Amniotic epithelial cell (primary cell): Measurements from ENCODE around the gene OLIG2.

ENCODE experiments used
- DNase-seq: peaks from one replicate; pipeline ENCODE4 v3.0.0-alpha.2; 2010; ENCODE audit warnings: low read depth

The OLIG2 gene

DNA sequence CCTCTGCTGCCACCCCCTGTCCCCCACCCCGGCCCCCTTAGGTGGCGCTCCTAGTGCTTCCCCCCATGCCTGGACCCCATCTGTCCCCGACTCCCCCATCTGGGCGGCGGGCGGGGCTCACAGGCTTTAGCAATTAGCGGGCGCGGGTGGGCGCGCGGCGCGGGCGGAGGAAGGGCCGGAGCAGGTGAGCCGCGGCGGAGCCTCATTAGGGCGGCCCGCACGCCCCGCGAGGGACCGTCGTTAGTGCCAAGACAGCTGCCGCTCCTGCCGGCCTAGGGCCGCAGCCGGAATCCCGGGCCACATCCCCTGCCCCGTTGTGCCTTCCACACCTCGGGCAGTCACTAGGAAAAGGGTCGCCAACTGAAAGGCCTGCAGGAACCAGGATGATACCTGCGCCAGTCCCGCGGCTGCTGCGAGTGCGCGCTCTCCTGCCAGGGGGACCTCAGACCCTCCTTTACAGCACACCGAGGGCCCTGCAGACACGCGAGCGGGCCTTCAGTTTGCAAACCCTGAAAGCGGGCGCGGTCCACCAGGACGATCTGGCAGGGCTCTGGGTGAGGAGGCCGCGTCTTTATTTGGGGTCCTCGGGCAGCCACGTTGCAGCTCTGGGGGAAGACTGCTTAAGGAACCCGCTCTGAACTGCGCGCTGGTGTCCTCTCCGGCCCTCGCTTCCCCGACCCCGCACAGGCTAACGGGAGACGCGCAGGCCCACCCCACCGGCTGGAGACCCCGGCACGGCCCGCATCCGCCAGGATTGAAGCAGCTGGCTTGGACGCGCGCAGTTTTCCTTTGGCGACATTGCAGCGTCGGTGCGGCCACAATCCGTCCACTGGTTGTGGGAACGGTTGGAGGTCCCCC is 7.6 kb downstream of the OLIG2 start:
- DNase-seq, result no peak

- DNase-seq, result no peak
Observed at GRCh38 chr21:33033961-33034413, 8.3 kb downstream of the OLIG2 start.

DNA sequence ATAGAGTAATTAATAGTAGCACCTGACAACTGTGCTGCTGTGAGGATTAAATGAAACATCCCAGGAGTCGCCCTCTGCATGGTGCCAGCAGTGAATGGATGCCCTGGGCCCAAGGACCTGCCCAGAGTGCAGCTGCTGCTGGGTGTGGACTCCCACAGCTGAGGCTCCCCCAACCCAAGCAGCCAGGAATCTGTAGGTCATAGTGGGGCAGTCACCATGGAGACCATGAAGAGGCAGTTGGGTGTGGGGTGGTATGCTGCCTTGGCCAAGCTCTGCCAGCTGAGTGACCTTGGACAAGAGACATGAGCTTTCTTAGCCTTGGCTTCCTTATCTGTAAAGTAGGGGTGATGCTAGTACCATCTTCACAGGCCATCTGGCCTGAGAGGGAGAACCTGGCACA is 9.4 kb downstream of the OLIG2 start:
- DNase-seq, result no peak

DNA sequence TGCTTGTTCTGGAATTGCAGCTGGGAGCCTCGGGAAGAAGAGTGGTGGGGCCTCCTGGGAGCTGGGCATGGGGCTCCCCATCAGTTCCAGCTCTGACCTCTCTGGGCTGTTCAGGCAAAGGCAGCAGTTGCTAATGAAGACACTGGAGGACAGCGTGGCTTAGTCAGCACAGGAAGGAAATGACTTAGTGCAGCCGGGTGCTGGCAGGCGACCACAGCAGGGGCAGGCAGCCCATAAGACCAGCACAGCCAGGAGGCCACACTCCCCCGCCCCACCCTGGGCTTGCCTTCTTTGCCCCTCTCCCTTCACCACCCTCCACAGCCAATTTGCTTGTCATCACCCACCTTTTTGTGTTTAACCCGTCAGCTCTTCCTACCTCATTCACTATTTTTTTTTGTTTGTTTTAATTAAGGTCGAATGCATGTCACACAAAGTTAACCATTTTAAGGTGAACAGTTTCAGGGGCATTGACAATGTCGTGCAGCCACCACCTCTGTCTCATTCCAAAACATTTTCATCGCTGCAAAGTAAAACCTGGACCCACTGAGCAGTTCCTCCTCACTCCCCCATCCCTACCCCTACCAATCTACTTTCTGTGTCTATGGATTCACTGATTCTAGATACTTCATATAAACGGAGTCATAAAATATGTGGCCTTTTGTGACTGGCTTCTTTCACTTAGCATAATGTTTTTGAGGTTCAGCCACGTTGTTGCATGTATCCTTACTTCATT is 10.9 kb downstream of the OLIG2 start:
- DNase-seq, result peak; percentile 9

- DNase-seq, result no peak
Observed at GRCh38 chr21:33037501-33037900, 11.8 kb downstream of the OLIG2 start.

DNA sequence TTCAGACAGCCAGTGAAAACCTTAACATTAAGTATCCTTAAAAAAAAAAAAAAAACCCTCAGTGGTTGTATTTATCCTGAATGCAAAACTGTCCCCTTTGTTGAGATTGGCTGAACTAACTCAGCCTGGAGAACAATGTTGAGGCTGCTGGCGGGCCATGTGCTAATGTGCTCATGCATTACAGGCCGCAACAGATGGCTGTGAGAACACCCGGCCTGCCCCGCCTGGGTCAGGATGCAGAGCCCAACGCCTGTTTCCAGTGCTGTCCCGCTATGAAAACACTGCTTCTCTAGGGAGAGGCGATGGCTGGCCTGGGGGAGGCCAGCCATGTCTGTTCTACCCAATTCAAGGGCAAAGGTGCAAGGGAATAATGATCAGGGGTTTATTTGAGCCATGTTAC is 13.8 kb downstream of the OLIG2 start:
- no peak for DNase-seq

- DNase-seq, result no peak
Observed at GRCh38 chr21:33040215-33040614, 14.5 kb downstream of the OLIG2 start.

DNA sequence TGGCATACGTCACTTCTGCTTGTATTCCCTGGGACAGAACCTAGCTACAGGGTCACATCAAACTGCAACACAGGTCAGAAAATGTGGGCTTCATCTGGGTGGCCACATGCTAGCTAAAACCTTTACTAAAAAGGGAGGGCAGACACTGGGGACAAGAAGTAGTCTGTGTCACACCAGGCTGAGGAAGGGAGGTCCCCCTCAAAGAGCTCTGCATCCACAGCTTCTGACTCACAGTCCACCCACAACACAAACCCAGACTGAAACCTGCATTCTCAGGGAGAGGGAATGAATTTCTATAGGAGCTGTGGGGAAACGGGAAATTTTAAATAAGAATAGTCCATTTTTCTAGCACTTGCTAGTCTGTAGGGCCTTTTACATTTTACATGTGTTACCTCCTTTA is 16.2 kb downstream of the OLIG2 start:
- DNase-seq, result no peak

GRCh38 chr21:33042812-33043211 is 17.1 kb downstream of the OLIG2 start:
- peak; percentile 89 for DNase-seq

DNA sequence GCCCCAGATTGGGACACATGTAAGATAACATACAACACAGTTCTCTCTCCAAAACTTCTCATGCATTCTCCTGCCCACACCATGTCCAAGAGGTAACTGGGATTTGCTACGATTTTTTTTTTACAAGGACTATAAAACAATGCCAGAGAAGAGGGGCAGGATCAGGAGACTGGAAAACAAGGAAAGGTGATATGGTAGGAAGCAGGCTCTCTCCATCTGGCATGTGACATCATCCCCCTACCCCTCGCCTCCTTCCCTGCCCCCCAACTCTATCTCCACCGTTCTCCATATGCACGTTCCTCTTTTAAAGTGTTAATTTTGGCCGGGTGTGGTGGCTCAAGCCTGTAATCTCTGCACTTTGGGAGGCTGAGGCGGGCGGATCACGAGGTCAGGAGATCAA is 20.7 kb downstream of the OLIG2 start:
- DNase-seq, result no peak

DNA sequence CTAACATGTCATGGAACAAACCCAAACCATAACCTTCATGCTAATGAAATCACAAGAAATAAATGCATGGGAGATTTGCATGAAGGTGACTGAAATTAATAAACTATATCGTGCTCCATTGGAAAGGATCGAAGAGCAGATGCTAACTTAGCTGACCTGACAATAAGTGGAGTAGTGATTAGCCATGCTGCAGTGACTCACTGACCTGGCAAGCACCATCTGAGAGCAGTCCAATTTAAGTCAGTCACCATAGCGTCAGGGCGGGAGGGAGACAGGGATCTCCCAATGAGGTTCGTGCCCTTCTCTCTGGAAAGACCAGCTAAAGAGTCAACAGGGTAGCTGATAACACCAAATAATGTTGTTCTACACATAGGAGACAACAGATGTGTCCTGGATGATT is 21.5 kb downstream of the OLIG2 start:
- DNase-seq, result peak; percentile 12

GRCh38 chr21:33051925-33052324 is 26.2 kb downstream of the OLIG2 start:
- no peak for DNase-seq

GRCh38 chr21:33053951-33054350 is 28.2 kb downstream of the OLIG2 start:
- no peak for DNase-seq

GRCh38 chr21:33055991-33056390 is 30.3 kb downstream of the OLIG2 start:
- no peak for DNase-seq

DNA sequence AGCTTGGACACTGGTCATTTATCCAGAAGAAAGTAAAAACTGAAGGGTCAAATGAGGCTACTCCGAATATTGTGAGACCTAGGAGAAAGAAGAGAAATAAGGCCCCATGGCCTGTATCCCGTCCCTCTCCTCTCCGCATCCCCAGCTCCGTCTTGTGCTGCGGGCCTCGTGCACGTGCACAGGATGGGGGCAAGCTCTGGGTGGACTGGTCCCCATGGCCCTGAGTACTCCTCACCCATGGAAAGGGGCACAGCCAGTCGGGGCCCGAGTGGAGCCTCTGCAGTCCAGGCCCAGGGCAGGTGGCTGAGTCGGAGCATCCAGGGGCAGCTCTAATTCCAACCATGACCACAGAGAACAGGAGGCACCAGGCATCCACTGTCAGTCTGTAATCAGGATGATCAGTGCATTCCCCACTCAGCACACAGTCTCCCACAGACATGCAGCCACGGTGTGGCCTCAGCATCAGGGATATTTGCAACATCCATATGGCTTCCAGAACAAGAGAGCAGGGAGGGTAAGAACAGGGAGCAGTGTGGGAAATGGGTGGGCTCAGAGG is 31.7 kb downstream of the OLIG2 start:
- DNase-seq, result no peak

DNA sequence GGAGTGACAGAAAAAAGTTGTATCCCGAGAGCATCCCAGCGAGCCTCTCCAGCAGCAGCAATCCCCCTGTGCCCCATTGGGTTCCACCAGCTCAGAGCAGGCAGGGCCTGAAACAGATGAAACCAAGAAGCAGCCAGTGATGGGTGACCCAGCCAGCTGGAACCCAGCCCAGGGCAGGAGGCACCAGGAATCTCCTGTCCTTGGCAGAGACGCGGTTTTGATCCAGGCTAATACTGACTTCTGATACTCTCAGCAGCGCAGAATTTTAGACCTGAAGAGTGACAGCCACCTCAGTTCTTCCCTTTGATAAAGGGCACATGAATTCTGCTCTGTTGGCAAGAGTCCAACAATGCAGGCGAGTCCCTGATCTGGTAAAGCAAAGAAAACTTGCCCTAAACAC is 32.8 kb downstream of the OLIG2 start:
- DNase-seq, result no peak

- no peak for DNase-seq
Observed at GRCh38 chr21:33058957-33059356, 33.2 kb downstream of the OLIG2 start.

- peak; percentile 48 for DNase-seq
Observed at GRCh38 chr21:33059380-33059841, 33.7 kb downstream of the OLIG2 start.

DNA sequence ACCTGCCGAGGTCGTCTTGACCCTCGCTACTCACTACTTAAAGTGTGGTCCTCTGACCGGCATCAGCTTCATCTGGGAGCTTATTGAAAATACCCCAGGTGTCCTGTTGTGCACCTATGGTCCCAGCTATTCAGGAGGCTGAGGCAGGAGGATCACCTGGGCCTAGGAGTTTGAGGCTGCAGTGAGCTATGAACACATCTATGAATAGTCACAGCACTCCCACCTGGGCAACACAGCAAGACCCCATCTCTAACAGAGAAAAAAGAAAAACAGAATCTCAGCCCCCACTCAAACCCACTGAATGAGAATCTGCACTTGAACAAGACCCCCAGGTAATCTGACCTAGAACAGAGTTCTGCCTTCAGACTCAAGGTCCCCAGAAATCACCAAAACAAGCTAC is 35.5 kb downstream of the OLIG2 start:
- no peak for DNase-seq

DNA sequence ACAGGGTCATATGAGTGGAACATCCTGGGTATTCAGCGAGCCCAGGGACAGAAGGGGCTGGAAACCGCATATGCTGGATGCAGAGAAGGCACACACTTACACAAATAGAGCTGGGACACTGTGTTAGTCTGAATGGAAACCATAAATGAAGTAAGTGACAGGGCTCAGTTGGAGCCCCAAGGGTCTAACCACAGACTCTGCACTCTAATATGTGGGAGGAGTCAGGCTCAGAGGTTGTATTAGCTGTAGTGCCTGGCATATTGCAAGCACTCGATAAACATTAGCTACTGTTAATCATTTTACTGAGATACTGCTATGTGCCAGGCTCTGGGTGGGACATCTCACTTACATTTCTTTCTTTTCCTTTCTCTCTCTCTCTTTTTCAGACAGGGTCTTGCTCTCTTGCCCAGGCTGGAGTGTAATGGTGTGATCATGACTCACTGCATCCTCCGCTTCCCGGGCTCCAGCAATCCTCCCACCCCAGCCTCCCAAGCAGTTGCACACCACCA is 37.7 kb downstream of the OLIG2 start:
- no peak for DNase-seq

- no peak for DNase-seq
Observed at GRCh38 chr21:33063907-33064622, 38.3 kb downstream of the OLIG2 start.
